ENCODE data around the gene CMAS. TPM values are rescaled to one million over a fixed set of nuclear protein-coding genes. Genes with fewer than 3 reads are reported as not detected.
A peak's percentile ranks its signal among the peaks of the same experiment; 100 is the strongest.

CMAS gene
- 10 to 100 TPM; 50.2 to 87.3 TPM for total RNA-seq
- polyA plus RNA-seq (2013, experiment 1 of 2) = 46.2 TPM
- polyA plus RNA-seq (2013, experiment 2 of 2) = 44.8 TPM
- long read RNA-seq, experiment 1, transcript CMAS-201 (8 exons, 1,787 nt) = major isoform, 8 of 41 reads
- long read RNA-seq, experiment 1, partial matches to known transcripts = 10 of 41 reads
- long read RNA-seq, experiment 1, other reads (novel, unspliced or antisense) = 23 of 41 reads
- long read RNA-seq, experiment 2, transcript CMAS-201 (8 exons, 1,787 nt) = major isoform, 219 of 232 reads
- long read RNA-seq, experiment 2, partial matches to known transcripts = 6 of 232 reads
- long read RNA-seq, experiment 2, other reads (novel, unspliced or antisense) = 4 of 232 reads
- long read RNA-seq, experiment 3, transcript CMAS-202 (7 exons, 1,575 nt) = minor isoform, 6 of 581 reads
- long read RNA-seq, experiment 3, transcript CMAS-201 (8 exons, 1,787 nt) = major isoform, 540 of 581 reads
- long read RNA-seq, experiment 3, partial matches to known transcripts = 25 of 581 reads
- long read RNA-seq, experiment 3, other reads (novel, unspliced or antisense) = 10 of 581 reads
- long read RNA-seq, experiment 4, transcript CMAS-201 (8 exons, 1,787 nt) = major isoform, 211 of 230 reads
- long read RNA-seq, experiment 4, partial matches to known transcripts = 13 of 230 reads
- long read RNA-seq, experiment 4, other reads (novel, unspliced or antisense) = 3 of 230 reads

DNA sequence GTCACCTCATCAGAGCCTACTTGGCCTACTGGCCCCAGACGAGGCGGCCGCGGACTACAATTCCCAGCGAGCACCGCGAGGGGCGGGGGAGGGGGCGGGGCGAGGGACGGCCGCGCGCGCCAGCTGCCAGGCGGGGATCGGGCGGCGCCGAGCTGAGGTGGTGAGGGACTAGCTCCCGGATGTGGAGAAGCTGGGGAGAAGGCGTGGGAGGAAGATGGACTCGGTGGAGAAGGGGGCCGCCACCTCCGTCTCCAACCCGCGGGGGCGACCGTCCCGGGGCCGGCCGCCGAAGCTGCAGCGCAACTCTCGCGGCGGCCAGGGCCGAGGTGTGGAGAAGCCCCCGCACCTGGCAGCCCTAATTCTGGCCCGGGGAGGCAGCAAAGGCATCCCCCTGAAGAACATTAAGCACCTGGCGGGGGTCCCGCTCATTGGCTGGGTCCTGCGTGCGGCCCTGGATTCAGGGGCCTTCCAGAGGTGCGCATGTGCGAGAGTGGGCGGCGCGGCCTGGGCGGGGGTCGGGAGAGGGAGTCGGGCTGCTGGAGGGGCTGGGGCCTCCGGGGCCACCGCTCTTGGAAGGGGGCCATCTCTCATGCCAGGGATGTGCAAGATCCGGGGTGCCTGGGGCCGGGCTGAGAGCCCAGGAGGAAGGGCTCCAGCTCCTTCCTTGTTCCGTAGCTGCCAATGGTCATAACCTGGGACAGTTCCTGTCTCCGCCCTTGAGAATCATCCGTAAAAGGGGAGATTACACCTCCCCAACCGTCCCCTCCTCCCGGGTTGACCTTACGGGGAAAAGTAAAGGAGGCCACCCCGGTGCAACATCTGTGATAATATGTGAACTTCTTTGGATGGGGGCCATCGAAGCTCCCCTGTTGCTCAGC, at the start of gene CMAS:
TSS of gene CMAS (plus strand) at position 129 of the 878 bp plus-strand sequence. CDS start at position 215, 86 bp downstream.
- Histone ChIP-seq H3K27me3 (ENCODE audit: control insufficient read depth, insufficient read depth, low read length, poor library complexity, severe bottlenecking) (peaks cover 16% of the 10 kb centered on the region), H3K4me1 (ENCODE audit: control insufficient read depth, insufficient read depth, low read length) (peaks cover 18% of the 10 kb centered on the region), H3K9me3 (ENCODE audit: control insufficient read depth, low read length) (no peaks in the 10 kb centered on the region), H3K27ac (ENCODE audit: low read depth, low read length) (peak within 1 kb of the TSS; percentile 75), H3K36me3 (ENCODE audit: control insufficient read depth, insufficient read depth, low read length) (no peaks in the 10 kb centered on the region), H3K4me3 (ENCODE audit: low read length) (peak within 1 kb of the TSS; percentile 93), H3K9ac (ENCODE audit: extremely low read depth, low read length, poor library complexity, severe bottlenecking) (peak within 1 kb of the TSS; percentile 37)
- WGBS, 2 experiments (ENCODE audit: insufficient coverage in 1 of 2, insufficient read length in 1 of 2) = 0% methylated on average over 9 to 64 of the region's 64 CpGs
- Mint-ChIP-seq H3K4me1 (peaks cover 57% of the 10 kb centered on the region), H3K9me3 (no peaks in the 10 kb centered on the region), H3K4me3 (peak within 1 kb of the TSS; percentile 88), H3K36me3 (ENCODE audit: low read depth) (peaks cover 16% of the 10 kb centered on the region), H3K27me3 (ENCODE audit: insufficient read depth) (peaks cover 15% of the 10 kb centered on the region), H3K27ac (peak within 1 kb of the TSS; percentile 91)
- no peak for TF ChIP-seq CTCF (conservative IDR thresholded peaks at IDR 0.05)
- DNase-seq = peak; percentile 98

DNA sequence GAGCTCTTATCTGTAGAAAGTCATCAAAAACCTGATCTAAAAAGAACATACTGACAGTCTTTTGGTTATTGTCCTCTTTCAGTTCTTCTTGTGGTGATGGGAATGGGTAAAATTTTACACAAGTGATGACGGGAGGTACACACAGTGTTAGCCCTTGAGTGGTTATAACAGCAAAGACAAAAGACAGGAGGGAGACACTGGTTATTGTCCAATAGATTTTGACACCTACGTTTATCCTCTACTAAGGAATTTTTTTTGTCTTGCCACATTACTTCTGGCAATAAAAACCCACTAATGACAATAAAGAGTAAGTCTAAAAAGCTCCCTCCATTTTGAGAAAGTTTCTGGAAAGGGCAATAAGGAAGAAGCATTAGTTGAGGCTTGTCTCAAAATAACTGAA, 47.7 kb upstream of the CMAS start:
- H3K4me1 ChIP-seq (ENCODE audit: control insufficient read depth, insufficient read depth, low read length) = no peaks in the 10 kb centered on the region
- no peak for TF ChIP-seq CTCF (conservative IDR thresholded peaks at IDR 0.05)
- no peak overlapping the region for H3K4me3 ChIP-seq (ENCODE audit: low read length)
- no peaks in the 10 kb centered on the region for H3K36me3 ChIP-seq (ENCODE audit: control insufficient read depth, insufficient read depth, low read length)
- no peak overlapping the region for H3K9ac ChIP-seq (ENCODE audit: extremely low read depth, low read length, poor library complexity, severe bottlenecking)
- 74% methylated on average over 2 of the region's 2 CpGs; no CpG with 5 or more reads in 1 of the 2 experiments for WGBS, 2 experiments (ENCODE audit: insufficient coverage in 1 of 2, insufficient read length in 1 of 2)
- no peak overlapping the region for H3K27ac Mint-ChIP-seq
- no peaks in the 10 kb centered on the region for H3K27me3 ChIP-seq (ENCODE audit: control insufficient read depth, insufficient read depth, low read length, poor library complexity, severe bottlenecking)
- no peaks in the 10 kb centered on the region for H3K9me3 ChIP-seq (ENCODE audit: control insufficient read depth, low read length)
- H3K4me1 Mint-ChIP-seq = no peaks in the 10 kb centered on the region
- no peaks in the 10 kb centered on the region for H3K9me3 Mint-ChIP-seq
- no peak for DNase-seq
- no peak overlapping the region for H3K27ac ChIP-seq (ENCODE audit: low read depth, low read length)
- H3K36me3 Mint-ChIP-seq (ENCODE audit: low read depth) = no peaks in the 10 kb centered on the region
- H3K27me3 Mint-ChIP-seq (ENCODE audit: insufficient read depth) = no peaks in the 10 kb centered on the region
- no peak overlapping the region for H3K4me3 Mint-ChIP-seq

DNA sequence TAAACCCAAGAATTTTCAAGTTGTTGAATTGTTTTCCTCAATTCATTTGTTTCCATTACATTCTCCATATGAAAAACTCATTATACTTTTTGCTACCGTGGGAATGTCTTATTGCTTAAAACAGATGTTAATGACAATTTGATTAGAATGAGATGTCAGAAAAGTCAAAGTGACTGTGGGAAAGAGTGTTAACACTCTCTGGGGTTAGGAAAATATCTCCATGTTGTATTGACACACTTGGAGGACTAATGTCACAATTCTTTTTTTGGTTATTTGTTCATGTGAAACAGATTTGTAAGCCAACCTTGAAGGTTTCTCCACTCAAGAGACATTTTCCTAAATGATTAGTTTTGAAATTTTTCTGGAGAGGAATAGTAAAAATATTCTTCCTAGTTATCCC, 47.2 kb upstream of the CMAS start:
- no peaks in the 10 kb centered on the region for H3K27me3 ChIP-seq (ENCODE audit: control insufficient read depth, insufficient read depth, low read length, poor library complexity, severe bottlenecking)
- H3K36me3 ChIP-seq (ENCODE audit: control insufficient read depth, insufficient read depth, low read length) = no peaks in the 10 kb centered on the region
- Mint-ChIP-seq H3K9me3 (no peaks in the 10 kb centered on the region), H3K27ac (no peak overlapping the region), H3K4me1 (no peaks in the 10 kb centered on the region), H3K27me3 (ENCODE audit: insufficient read depth) (no peaks in the 10 kb centered on the region), H3K36me3 (ENCODE audit: low read depth) (no peaks in the 10 kb centered on the region), H3K4me3 (no peak overlapping the region)
- TF ChIP-seq CTCF (conservative IDR thresholded peaks at IDR 0.05) = no peak
- no peak for DNase-seq
- no peaks in the 10 kb centered on the region for H3K4me1 ChIP-seq (ENCODE audit: control insufficient read depth, insufficient read depth, low read length)
- H3K27ac ChIP-seq (ENCODE audit: low read depth, low read length) = no peak overlapping the region
- WGBS, 2 experiments (ENCODE audit: insufficient coverage in 1 of 2, insufficient read length in 1 of 2) = 96% methylated on average over 1 of the region's 1 CpG; no CpG with 5 or more reads in 1 of the 2 experiments
- H3K9me3 ChIP-seq (ENCODE audit: control insufficient read depth, low read length) = no peaks in the 10 kb centered on the region
- H3K4me3 ChIP-seq (ENCODE audit: low read length) = no peak overlapping the region
- H3K9ac ChIP-seq (ENCODE audit: extremely low read depth, low read length, poor library complexity, severe bottlenecking) = no peak overlapping the region
